OCI-LY1 (cell line): Measurements from ENCODE around the gene ADGRF1.
A peak's percentile ranks its signal among the peaks of the same experiment; 100 is the strongest.

Source experiments
- H2AFZ ChIP-seq: fragments of 200-600 bp; sonication (generic), shearing (Covaris generic); 2 replicates; pipeline ENCODE4 v1.6.0; 2014; ENCODE audit warnings: antibody characterized with exemption, mild to moderate bottlenecking, low read length
- H3F3A ChIP-seq: fragments of 200-600 bp; sonication (generic), shearing (Covaris generic); 2 replicates; pipeline ENCODE4 v1.6.0; 2014; ENCODE audit warnings: mild to moderate bottlenecking, antibody characterized with exemption, low read length, moderate library complexity; ENCODE audit not compliant: insufficient read depth
- H3K27ac ChIP-seq: fragments of 200-600 bp; sonication (generic); 2 replicates; pipeline ENCODE4 v1.5.1; 2014; ENCODE audit warnings: low read length, mixed run types, mild to moderate bottlenecking, low read depth; ENCODE audit not compliant: poor library complexity, severe bottlenecking
- H3K27me3 ChIP-seq: fragments of 200-600 bp; sonication (generic); 2 replicates; pipeline ENCODE4 v1.6.0; 2014; ENCODE audit warnings: antibody characterized with exemption, mild to moderate bottlenecking, low read length, moderate library complexity; ENCODE audit not compliant: insufficient read depth
- H3K36me3 ChIP-seq: fragments of 200-600 bp; sonication (generic); 2 replicates; pipeline ENCODE4 v1.6.1; 2014; ENCODE audit warnings: mild to moderate bottlenecking, antibody characterized with exemption, low read length, moderate library complexity, mixed read lengths; ENCODE audit not compliant: insufficient read depth
- H3K4me1 ChIP-seq: fragments of 200-600 bp; sonication (generic); 2 replicates; pipeline ENCODE4 v1.5.1; 2014; ENCODE audit warnings: mild to moderate bottlenecking, low read length, moderate library complexity; ENCODE audit not compliant: insufficient read depth, severe bottlenecking
- H3K4me2 ChIP-seq: fragments of 200-600 bp; sonication (generic), shearing (Covaris generic); 2 replicates; pipeline ENCODE4 v1.6.1; 2014; ENCODE audit warnings: low read length
- H3K4me3 ChIP-seq: fragments of 200-600 bp; sonication (generic); 2 replicates; pipeline ENCODE4 v1.5.1; 2014; ENCODE audit warnings: low read length, low read depth, mild to moderate bottlenecking, mixed read lengths; ENCODE audit not compliant: poor library complexity, severe bottlenecking
- H3K79me2 ChIP-seq: fragments of 200-600 bp; shearing (Covaris generic); 2 replicates; pipeline ENCODE4 v1.6.1; 2016; ENCODE audit warnings: mixed run types, low read length, mixed read lengths; ENCODE audit not compliant: insufficient read depth
- H3K9ac ChIP-seq: fragments of 200-600 bp; sonication (generic), shearing (Covaris generic); 2 replicates; pipeline ENCODE4 v1.6.1; 2014; ENCODE audit warnings: mild to moderate bottlenecking, low read length, mixed read lengths
- H3K9me2 ChIP-seq: fragments of 200-600 bp; sonication (generic), shearing (Covaris generic); 2 replicates; pipeline ENCODE4 v1.6.1; 2014; ENCODE audit warnings: low read depth, mild to moderate bottlenecking, low read length, mixed read lengths
- H3K9me3 ChIP-seq: fragments of 200-600 bp; shearing (Covaris generic); 2 replicates; pipeline ENCODE4 v1.6.1; 2014; ENCODE audit warnings: low read length, mixed read lengths
- H4K20me1 ChIP-seq: fragments of 200-600 bp; sonication (generic), shearing (Covaris generic); 2 replicates; pipeline ENCODE4 v1.6.0; 2016; ENCODE audit warnings: mild to moderate bottlenecking, low read length; ENCODE audit not compliant: insufficient read depth
- CTCF ChIP-seq: fragments of 200-600 bp; sonication (generic), shearing (Covaris generic); IDR thresholded peaks from 2 replicates; pipeline ENCODE4 v1.5.1; 2017; ENCODE audit warnings: mild to moderate bottlenecking, antibody characterized with exemption, low read length, moderate library complexity, mixed read lengths
- EZH2 ChIP-seq: fragments of 200-600 bp; sonication (generic), shearing (Covaris generic); IDR thresholded peaks from 2 replicates; pipeline ENCODE4 v1.8.0; 2017; ENCODE audit warnings: borderline replicate concordance, mixed run types, mild to moderate bottlenecking, antibody characterized with exemption, low read length, moderate library complexity, mixed read lengths

The ADGRF1 gene

GRCh38 chr6:47047479-47048407 is 5.6 kb upstream of the ADGRF1 start:
- TF ChIP-seq EZH2 (no peak), CTCF (peak; percentile 77)
- no peaks in the 10 kb centered on the region for H3K9me2 ChIP-seq
- H3K9ac ChIP-seq: no peak overlapping the region
- no peak overlapping the region for H3K27ac ChIP-seq
- no peaks in the 10 kb centered on the region for H3K9me3 ChIP-seq
- H3K36me3 ChIP-seq: no peaks in the 10 kb centered on the region
- no peak overlapping the region for H3K4me2 ChIP-seq
- no peak overlapping the region for H3K4me3 ChIP-seq
- H4K20me1 ChIP-seq: no peaks in the 10 kb centered on the region
- no peaks in the 10 kb centered on the region for H3F3A ChIP-seq
- no peaks in the 10 kb centered on the region for H3K4me1 ChIP-seq
- H2AFZ ChIP-seq: no peak overlapping the region
- no peaks in the 10 kb centered on the region for H3K79me2 ChIP-seq
- no peaks in the 10 kb centered on the region for H3K27me3 ChIP-seq

GRCh38 chr6:47047097-47047478 is 5.0 kb upstream of the ADGRF1 start:
- Histone ChIP-seq H3K36me3 (no peaks in the 10 kb centered on the region), H2AFZ (no peak overlapping the region), H3K4me2 (no peak overlapping the region), H3K27me3 (no peaks in the 10 kb centered on the region), H4K20me1 (no peaks in the 10 kb centered on the region), H3K9me2 (no peaks in the 10 kb centered on the region), H3F3A (no peaks in the 10 kb centered on the region), H3K9ac (no peak overlapping the region), H3K4me3 (no peak overlapping the region), H3K79me2 (no peaks in the 10 kb centered on the region), H3K4me1 (no peaks in the 10 kb centered on the region), H3K27ac (no peak overlapping the region), H3K9me3 (no peaks in the 10 kb centered on the region)
- TF ChIP-seq CTCF (no peak), EZH2 (no peak)

- Histone ChIP-seq H2AFZ (no peak overlapping the region), H3K4me2 (no peak overlapping the region), H3K9ac (no peak overlapping the region), H3K9me2 (no peaks in the 10 kb centered on the region), H3K4me3 (no peak overlapping the region), H3K27ac (no peak overlapping the region), H3K9me3 (no peaks in the 10 kb centered on the region), H3K4me1 (no peaks in the 10 kb centered on the region), H3K27me3 (no peaks in the 10 kb centered on the region), H3K79me2 (no peaks in the 10 kb centered on the region), H4K20me1 (no peaks in the 10 kb centered on the region), H3F3A (no peaks in the 10 kb centered on the region), H3K36me3 (no peaks in the 10 kb centered on the region)
- TF ChIP-seq EZH2: no peak
- no peak for TF ChIP-seq CTCF
Observed at GRCh38 chr6:47044397-47044796, 2.3 kb upstream of the ADGRF1 start.
